Neural crest cell (in vitro differentiated cells): ENCODE results near the gene HDGF. TPM values are rescaled to one million over a fixed set of nuclear protein-coding genes. Genes with fewer than 3 reads are reported as not detected.
A peak's percentile ranks its signal among the peaks of the same experiment; 100 is the strongest.

Source experiments
- DNase-seq: peaks from one replicate; pipeline ENCODE4 v3.0.0; 2021; ENCODE audit warnings: low read depth, mixed read lengths, low spot score
- H3K27ac Mint-ChIP-seq: one replicate; pipeline ENCODE4 v1.8.0; 2021; ENCODE audit warnings: mild to moderate bottlenecking, mixed read lengths; ENCODE audit not compliant: unreplicated experiment
- H3K27me3 Mint-ChIP-seq: 2 replicates; pipeline ENCODE4 v1.8.0; 2021; ENCODE audit warnings: low read depth, mild to moderate bottlenecking, mixed read lengths
- H3K36me3 Mint-ChIP-seq: 2 replicates; pipeline ENCODE4 v1.8.0; 2021; ENCODE audit warnings: low read depth, mild to moderate bottlenecking, mixed read lengths
- H3K4me1 Mint-ChIP-seq: 2 replicates; pipeline ENCODE4 v1.8.0; 2021; ENCODE audit warnings: mixed read lengths
- H3K4me3 Mint-ChIP-seq: one replicate; pipeline ENCODE4 v1.8.0; 2021; ENCODE audit warnings: mild to moderate bottlenecking, mixed read lengths
- H3K9me3 Mint-ChIP-seq: 2 replicates; pipeline ENCODE4 v1.8.0; 2021; ENCODE audit warnings: mixed read lengths
- total RNA-seq: library from RNA; stranded (reverse); gene quantifications from 2 replicates; pipeline ENCODE4 v1.2.1, GENCODE V29; 2021
- TF ChIP-seq, protein P1 (sequence below): fragments of 200-600 bp; sonication (generic); conservative IDR thresholded peaks from 2 replicates; pipeline ENCODE4 v1.5.0; 2021; ENCODE audit warnings: antibody characterized with exemption, mild to moderate bottlenecking

The HDGF gene
- total RNA-seq, 1 donor from 2014 or later, result 304 TPM

DNA sequence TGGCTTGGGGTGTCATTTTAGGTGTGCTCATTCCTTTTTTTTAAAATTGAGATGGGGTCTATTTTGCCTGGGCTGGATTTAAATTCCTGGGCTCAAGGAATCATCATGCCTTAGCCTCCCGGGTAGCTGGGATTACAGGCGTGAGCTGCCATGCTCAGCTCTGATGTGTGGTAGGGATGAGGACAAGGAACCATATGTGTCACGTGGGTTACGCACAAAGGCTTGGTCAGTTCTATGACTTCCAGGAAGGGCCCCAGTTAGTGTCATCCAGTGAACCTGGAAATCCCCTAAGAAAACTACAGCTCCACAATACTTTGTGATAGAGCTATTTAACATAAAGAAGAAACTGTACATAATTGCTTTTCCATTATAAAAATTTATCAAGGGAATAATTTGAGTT, 29.9 kb downstream of the HDGF start:
- no peak overlapping the region for H3K4me3 Mint-ChIP-seq
- no peak for DNase-seq
- no peaks in the 10 kb centered on the region for H3K9me3 Mint-ChIP-seq
- H3K4me1 Mint-ChIP-seq, result peaks cover 16% of the 10 kb centered on the region
- H3K27me3 Mint-ChIP-seq, result no peaks in the 10 kb centered on the region
- TF ChIP-seq, protein P1, sequence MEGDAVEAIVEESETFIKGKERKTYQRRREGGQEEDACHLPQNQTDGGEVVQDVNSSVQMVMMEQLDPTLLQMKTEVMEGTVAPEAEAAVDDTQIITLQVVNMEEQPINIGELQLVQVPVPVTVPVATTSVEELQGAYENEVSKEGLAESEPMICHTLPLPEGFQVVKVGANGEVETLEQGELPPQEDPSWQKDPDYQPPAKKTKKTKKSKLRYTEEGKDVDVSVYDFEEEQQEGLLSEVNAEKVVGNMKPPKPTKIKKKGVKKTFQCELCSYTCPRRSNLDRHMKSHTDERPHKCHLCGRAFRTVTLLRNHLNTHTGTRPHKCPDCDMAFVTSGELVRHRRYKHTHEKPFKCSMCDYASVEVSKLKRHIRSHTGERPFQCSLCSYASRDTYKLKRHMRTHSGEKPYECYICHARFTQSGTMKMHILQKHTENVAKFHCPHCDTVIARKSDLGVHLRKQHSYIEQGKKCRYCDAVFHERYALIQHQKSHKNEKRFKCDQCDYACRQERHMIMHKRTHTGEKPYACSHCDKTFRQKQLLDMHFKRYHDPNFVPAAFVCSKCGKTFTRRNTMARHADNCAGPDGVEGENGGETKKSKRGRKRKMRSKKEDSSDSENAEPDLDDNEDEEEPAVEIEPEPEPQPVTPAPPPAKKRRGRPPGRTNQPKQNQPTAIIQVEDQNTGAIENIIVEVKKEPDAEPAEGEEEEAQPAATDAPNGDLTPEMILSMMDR, result no peak
- peaks cover 7% of the 10 kb centered on the region for H3K36me3 Mint-ChIP-seq
- H3K27ac Mint-ChIP-seq, result no peak overlapping the region

DNA sequence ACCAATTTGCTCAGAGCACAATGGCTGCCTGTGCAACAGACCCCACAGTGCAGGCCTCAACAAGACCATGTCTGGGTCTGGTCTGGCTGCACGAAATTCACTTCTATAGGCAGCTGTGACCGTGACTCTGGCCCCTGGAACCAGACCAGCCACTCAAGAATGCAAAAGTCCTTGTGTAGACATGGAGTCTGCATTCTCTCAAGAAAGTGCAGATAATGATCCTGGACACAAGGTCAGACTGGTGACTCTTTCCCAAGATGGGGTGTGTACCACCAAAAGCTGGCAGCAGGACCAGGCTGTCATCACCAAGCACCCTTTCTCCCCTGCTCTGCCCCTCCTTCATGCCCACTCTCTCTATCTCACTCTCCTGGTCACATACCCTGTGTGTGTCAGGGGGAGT, 30.3 kb downstream of the HDGF start:
- Mint-ChIP-seq H3K27ac (no peak overlapping the region), H3K27me3 (no peaks in the 10 kb centered on the region), H3K36me3 (peaks cover 8% of the 10 kb centered on the region), H3K4me1 (peaks cover 16% of the 10 kb centered on the region), H3K4me3 (no peak overlapping the region), H3K9me3 (no peaks in the 10 kb centered on the region)
- TF ChIP-seq, protein P1, result no peak
- DNase-seq, result no peak

DNA sequence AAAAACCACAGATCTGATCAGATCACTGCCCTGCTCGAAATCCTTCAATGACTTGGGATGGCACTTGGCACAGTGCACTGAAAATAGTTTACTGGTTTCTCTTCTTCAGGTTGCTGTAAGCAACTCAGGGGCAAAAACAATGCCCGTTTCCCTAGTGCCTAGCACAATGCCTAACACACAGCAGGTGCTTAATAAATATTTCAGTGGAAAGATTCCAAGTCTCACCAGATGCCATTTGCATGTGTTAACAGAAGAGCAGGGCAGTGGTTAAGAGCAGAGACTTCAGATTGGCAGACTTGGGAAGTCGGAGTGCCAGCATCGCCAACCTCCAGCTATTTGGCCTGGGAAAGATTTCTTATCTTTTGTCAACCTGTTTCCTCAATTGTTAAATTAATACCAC, 34.1 kb downstream of the HDGF start:
- Mint-ChIP-seq H3K4me3 (peak overlapping the region; percentile 1), H3K36me3 (peaks cover 9% of the 10 kb centered on the region), H3K27ac (no peak overlapping the region), H3K9me3 (no peaks in the 10 kb centered on the region), H3K27me3 (no peaks in the 10 kb centered on the region), H3K4me1 (peaks cover 17% of the 10 kb centered on the region)
- TF ChIP-seq, protein P1, result no peak
- no peak for DNase-seq

DNA sequence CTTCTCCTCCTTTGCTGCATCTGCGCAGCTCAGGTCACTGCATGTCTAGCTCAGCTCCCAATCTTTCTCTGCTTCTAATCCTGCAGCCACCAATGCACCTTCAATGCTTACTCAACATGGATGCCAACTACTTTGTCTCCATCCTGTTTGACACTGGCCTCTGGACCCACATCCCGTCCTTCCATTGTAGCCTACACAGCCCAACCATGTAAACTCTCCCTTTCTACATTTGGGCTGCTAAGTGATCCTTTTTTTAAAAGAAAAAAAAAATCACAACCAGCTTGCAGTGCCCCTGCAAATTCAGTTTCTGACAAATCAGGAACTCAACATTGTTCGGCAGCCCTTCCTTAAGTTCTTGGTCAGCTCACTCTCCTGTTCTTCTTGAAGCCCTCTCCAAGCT, 36.6 kb downstream of the HDGF start:
- peak overlapping the region; percentile 7 for H3K4me3 Mint-ChIP-seq
- TF ChIP-seq, protein P1, result no peak
- H3K4me1 Mint-ChIP-seq, result peaks cover 25% of the 10 kb centered on the region

DNA sequence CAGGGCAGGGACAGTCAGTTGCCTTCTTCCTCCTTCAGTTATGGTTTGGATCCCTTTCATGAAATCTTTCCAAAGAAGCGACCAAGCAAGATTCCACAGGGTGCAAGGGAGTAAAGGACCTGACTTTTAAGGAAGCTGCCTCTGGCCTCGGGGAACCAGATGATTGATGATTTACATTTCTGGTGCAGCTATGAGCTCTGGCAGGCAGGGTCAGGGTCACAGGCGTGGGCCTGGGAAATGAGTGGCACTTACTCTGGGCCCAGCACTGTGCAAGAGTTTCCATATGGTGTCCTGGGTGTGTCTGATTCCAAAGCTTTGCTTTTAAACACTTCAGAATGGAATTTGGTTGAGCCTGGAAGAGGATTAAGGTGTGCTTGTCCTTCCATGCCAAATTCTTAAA, 38.8 kb downstream of the HDGF start:
- H3K36me3 Mint-ChIP-seq, result peaks cover 9% of the 10 kb centered on the region
- peak overlapping the region; percentile 19 for H3K27ac Mint-ChIP-seq
- H3K4me1 Mint-ChIP-seq, result peaks cover 47% of the 10 kb centered on the region

More for the DNA sequence above, 36.6 kb downstream of the HDGF start:
- DNase-seq, result no peak
- Mint-ChIP-seq H3K27ac (no peak overlapping the region), H3K36me3 (peaks cover 9% of the 10 kb centered on the region), H3K27me3 (no peaks in the 10 kb centered on the region), H3K9me3 (no peaks in the 10 kb centered on the region)

More for the DNA sequence above, 38.8 kb downstream of the HDGF start:
- no peak for DNase-seq
- H3K9me3 Mint-ChIP-seq, result no peaks in the 10 kb centered on the region
- peak overlapping the region; percentile 49 for H3K4me3 Mint-ChIP-seq
- TF ChIP-seq, protein P1, result no peak
- H3K27me3 Mint-ChIP-seq, result peaks cover 5% of the 10 kb centered on the region
